Cardiac fibroblast (primary cell): ENCODE measurements around the gene CSF1R.

Experiments
- DNase-seq, 2 donors: peaks; one replicate each; pipeline versions ENCODE4 v3.0.0 to v3.0.0-alpha.2; 2010; ENCODE audit warnings: low read depth in 2 of 2
- H3K4me3 ChIP-seq, 2 donors: replicated peaks in 1 of 2; 1 replicate in 1 of 2; 2 replicates in 1 of 2; pipeline ENCODE4 v1.5.1; 2011; ENCODE audit warnings: low read depth in 2 of 2, low read length in 2 of 2, mild to moderate bottlenecking in 2 of 2, moderate library complexity in 1 of 2
- TF ChIP-seq, protein P1 (sequence below): IDR thresholded peaks from one replicate; pipeline ENCODE4 v1.5.1; 2011; ENCODE audit warnings: low read depth, mild to moderate bottlenecking, low read length, inconsistent platforms

The CSF1R gene

DNA sequence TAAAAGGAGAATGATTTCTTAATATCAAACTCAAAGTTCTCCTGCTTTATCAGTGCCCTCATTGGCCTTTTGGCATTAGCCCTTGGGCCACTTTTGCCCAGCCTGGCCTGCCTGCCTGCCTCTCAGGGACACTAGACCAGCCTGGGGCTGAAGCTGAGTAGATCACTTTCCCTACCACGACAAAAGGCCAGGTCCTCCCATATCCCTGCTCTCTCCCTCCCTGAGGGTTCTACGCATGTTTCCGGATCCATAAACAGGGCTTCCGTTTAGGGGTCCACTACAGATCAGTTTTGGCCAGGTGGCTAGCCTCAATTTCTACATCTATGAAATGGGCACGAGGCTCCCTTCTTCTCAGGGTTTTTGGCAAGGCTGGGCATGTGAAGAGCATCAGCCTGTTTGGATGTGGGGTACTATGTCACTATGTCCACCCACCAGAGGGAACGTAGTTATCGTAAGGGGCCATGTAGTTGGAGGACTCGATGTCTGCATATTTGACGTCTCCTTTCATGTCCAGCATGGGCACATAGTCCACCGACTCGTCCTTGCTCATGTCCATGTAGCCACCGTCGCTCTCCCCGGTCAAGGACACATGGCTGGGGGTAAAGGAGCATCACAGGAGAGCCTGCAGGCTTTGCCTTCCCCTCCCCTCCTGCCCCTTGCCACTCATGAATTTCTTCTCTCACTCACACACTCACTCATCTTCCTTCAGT, 35.2 kb upstream of the CSF1R start:
- DNase-seq = no peak
- H3K4me3 ChIP-seq = no peak overlapping the region
- TF ChIP-seq, protein P1, sequence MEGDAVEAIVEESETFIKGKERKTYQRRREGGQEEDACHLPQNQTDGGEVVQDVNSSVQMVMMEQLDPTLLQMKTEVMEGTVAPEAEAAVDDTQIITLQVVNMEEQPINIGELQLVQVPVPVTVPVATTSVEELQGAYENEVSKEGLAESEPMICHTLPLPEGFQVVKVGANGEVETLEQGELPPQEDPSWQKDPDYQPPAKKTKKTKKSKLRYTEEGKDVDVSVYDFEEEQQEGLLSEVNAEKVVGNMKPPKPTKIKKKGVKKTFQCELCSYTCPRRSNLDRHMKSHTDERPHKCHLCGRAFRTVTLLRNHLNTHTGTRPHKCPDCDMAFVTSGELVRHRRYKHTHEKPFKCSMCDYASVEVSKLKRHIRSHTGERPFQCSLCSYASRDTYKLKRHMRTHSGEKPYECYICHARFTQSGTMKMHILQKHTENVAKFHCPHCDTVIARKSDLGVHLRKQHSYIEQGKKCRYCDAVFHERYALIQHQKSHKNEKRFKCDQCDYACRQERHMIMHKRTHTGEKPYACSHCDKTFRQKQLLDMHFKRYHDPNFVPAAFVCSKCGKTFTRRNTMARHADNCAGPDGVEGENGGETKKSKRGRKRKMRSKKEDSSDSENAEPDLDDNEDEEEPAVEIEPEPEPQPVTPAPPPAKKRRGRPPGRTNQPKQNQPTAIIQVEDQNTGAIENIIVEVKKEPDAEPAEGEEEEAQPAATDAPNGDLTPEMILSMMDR = no peak

DNA sequence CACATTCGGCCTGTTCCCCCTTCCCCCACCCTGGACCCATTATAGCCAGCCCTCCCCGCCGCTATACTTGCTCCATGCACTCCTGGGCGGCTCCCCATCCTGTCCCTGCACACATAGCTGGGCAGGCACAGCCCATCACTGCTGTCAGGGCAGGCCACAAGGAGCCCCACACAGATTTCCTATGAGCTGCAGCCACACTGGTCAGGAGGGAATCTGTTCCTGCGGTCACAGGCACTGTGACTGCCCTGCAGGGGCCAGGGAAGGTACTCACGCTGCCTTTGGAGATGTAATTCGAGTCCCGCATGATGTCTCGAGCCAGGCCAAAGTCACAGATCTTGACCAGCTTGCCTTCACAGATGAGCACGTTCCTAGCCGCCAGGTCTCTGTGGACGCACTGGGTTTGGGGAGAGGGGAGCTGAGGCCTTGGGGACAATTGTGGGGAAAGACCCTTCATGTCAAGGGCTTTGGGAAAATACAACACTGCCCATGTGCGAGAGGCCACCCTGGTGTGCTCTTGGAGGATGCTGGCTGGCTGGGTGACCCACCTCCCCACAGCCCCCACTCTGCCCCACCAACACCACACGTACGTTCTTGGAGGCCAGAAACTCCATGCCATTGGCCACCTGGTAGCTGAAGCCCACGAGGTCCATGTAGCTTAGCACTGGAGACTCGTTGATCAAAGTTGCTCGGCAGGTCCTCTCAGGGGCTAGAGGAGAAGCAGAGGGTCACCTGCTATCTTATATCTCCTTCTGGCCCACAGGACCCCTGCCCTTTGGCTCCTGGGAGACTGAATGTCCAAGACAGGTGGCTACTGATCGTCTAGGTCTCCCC, 34.5 kb upstream of the CSF1R start:
- no peak overlapping the region for H3K4me3 ChIP-seq
- TF ChIP-seq, protein P1 = no peak
- no peak for DNase-seq

DNA sequence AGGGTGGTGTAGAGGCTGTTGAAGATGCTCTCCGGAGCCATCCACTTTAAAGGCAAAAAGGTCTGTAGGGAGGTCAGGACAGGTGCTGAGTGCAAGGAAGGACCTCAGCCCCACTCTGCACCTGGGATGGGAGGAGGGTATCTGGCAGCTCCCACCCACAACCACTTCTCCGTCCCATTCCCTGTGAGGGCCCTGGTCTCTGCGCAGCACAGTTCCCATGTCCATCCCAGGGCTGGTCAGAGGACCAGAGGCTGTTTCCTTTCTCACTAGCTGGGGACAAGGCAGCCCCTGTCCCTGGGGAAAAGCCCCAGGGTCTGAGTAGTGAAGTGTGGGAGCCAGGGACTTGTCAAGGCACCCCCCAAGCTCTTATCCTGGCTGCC, 33.7 kb upstream of the CSF1R start:
- no peak for DNase-seq
- TF ChIP-seq, protein P1 = no peak
- H3K4me3 ChIP-seq = no peak overlapping the region

DNA sequence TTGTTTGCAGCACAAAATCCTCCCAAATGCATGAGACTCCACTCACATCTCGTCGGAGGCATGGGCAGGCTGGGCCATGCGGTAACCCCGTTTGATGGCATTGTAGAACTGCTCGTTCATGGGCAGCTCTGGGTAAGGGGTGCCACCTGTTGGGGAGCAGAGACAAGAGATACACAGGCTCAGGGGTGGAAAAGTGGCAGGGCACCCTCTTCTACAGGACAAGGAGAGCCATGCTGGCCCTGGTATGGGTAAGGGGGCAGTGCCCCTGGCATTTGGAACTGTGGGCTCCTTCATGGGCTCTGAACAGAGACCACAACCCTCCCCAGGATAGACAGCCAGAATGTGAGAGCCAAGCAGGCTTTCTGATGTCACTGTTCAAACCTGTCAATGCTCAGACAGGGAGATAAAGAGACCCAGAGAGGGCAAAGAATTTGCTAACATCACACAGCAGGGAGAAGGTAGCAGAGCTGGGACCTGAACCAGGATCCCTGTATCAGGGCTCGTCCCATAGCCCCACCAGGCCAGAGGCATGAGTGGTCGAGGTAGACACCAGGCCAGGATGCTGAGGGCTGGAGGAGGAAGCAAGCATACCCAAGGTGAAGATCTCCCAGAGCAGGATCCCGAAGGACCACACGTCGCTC, 33.2 kb upstream of the CSF1R start:
- TF ChIP-seq, protein P1 = no peak
- no peak overlapping the region for H3K4me3 ChIP-seq
- DNase-seq = no peak

DNA sequence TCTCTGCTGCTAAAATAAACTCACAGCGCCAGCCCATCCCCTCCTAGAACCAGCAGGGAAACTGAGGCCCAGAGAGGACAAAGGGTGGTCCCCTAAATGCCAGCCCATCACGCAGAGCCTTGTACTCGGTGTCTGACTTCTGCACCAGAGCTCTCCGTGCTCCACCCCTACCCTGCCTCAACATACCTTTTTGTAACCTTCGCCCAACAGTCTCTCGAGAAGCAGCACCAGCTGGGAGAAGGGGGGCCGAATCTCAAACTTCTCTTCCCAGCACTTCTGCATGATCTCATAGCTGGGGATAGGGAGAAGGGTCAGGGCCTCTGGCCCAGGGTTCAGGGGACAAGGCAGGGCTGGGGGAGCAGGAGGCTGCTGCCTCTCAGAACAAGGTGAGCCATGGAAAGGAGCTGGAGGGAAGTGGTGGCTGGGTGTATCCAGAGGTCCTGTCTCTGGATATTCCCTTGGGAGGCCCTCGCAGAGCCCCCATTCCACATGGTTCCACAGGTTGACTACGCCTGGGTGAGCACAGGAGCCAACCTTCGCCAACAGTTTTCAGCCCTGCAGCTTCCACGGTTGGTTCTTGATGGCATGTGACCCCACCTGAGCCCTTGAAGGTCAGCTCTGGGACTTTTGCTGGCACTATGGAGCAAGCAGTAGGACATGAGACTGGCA, 32.3 kb upstream of the CSF1R start:
- DNase-seq = no peak
- no peak overlapping the region for H3K4me3 ChIP-seq
- TF ChIP-seq, protein P1 = no peak

DNA sequence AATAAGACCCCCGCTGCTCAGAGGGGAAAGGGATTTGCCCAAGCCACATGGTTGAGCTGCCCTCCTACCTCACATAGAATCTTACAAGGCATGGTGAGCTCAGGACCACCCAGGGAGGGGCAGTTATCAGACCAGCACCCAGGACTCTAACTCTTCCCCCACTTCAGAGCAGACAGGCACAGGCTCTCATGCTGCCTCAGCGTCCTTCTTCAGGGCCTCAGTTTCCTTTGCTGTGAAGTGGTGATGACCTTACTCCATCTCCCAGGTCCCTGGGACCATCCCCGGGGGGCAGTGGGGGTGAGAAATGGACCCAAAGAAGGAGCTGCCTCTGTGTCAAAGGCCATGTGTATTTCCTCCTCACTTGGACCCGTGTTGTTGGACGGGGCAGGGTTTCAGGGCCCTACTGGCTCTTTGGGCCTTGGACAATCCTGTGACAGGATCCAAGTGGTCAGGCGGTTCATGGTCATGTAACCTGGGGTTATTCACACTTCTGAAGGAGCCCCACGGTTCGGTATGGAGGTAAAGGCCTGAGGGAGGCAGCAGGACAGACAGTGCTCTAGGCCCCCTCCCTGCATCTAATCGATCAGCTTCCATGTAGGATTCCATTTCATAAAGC, 31.7 kb upstream of the CSF1R start:
- H3K4me3 ChIP-seq = no peak overlapping the region
- TF ChIP-seq, protein P1 = no peak
- no peak for DNase-seq
